Inflammatory macrophage treated with lipopolysaccharide for 4 hours (primary cell): Measurements from ENCODE around the gene SETD1A.
"Not testable (repeated sequence)": the region's sequence is repeated elsewhere in the genome, so short reads cannot be mapped to it uniquely, and the experiment has no call there.

Source experiments
- DNase-seq: peaks from one replicate; pipeline ENCODE4 v3.0.0-alpha.2; 2020

The SETD1A gene

GRCh38 chr16:30930160-30930571 is 27.4 kb upstream of the SETD1A start:
- DNase-seq = no peak

DNA sequence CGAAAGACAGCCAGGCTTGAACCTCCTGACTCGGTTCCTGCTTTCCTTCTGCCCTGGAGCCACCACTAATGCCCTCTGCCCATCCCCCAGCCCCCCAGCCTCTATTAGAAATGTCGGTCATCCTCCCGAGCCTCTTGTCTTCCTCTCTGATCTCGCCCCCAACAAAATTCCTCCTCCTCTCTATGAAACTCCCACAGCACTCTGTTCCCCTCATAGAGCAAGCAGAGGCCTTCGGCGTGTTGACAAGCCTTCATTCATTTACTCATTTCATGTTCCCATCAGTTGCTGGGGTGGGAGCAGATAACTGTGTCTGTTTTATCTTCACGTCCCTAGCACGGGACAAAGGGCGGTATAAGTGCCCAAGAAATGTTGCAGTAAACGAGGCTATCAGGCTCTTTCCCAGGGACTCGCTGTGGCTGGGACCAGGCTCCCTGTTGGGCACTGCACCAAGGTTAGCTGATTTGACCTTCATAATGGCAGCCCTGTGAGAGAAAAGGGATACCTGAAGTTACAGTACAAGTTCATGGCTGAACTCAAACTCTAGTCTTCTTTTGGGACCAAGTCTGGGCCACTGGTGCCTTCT is 26.4 kb upstream of the SETD1A start:
- no peak for DNase-seq

- DNase-seq = peak; percentile 83
These were observed 22.6 kb upstream of the SETD1A start for GRCh38 chr16:30934827-30935557.

- DNase-seq = no peak
These were observed 19.9 kb upstream of the SETD1A start for GRCh38 chr16:30937692-30938091.

GRCh38 chr16:30939571-30939970 is 18.0 kb upstream of the SETD1A start:
- not testable (repeated sequence) for DNase-seq

- DNase-seq = peak; percentile 74
These were observed 15.7 kb upstream of the SETD1A start for GRCh38 chr16:30941600-30942425.

- DNase-seq = no peak
These were observed 15.1 kb upstream of the SETD1A start for GRCh38 chr16:30942426-30942806.

- no peak for DNase-seq
These were observed 13.2 kb upstream of the SETD1A start for GRCh38 chr16:30944352-30944751.

GRCh38 chr16:30946671-30947540 is 10.6 kb upstream of the SETD1A start:
- no peak for DNase-seq

DNA sequence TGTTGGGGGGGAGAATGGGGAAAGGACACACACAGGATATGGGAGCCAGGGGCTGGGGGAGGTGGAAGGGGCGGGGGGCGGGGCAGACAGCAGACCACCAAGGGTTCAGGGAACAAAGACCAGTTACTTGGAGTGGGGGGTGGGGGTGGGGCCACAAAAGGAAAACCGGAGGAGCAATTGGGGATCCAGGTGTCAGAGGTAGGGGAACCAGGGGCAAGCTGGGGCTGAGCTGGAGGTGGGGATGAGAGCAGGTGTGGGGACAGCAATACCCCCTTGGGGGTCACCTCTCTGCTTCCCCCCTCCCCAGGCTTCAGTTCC is 10.1 kb upstream of the SETD1A start:
- DNase-seq = no peak

DNA sequence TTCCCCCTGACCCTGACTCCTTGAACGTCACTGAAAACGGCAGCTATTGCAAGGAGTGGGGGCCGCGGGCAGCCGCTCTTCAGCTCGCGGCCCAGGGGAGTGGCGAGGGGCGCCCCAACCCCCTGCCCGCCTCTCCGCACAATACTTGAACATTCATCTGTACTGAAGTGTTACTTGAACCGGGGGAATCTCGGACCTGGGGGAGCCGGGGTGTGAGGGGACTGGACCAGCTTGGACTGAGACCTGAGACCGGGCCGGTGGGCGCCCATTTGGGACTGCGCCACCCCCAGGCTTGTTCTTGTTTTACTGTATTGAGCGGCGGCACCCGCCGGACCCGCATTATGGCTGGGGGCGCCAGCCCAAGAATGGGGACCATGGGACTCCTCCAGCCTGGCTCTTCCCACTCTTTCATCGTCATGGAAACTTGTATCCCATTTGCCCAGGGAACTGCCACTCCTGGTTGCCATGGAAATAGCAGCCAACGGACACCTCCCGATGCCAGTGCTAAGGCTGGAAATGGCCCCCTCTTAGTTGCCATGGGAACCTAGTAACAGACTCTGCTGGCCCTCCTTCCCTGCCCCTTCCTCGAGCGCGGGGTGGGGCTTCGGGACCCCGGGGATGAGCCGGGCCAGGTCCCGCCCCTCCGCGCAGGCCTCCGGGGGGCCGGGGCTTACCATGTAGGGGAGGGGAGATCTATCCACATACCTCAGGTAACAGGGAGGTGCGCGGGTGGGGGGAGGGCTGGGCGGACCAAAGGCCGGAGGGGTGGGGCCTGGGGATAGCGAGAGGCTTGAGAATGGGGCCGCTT is 9.5 kb upstream of the SETD1A start:
- peak; percentile 63 for DNase-seq

DNA sequence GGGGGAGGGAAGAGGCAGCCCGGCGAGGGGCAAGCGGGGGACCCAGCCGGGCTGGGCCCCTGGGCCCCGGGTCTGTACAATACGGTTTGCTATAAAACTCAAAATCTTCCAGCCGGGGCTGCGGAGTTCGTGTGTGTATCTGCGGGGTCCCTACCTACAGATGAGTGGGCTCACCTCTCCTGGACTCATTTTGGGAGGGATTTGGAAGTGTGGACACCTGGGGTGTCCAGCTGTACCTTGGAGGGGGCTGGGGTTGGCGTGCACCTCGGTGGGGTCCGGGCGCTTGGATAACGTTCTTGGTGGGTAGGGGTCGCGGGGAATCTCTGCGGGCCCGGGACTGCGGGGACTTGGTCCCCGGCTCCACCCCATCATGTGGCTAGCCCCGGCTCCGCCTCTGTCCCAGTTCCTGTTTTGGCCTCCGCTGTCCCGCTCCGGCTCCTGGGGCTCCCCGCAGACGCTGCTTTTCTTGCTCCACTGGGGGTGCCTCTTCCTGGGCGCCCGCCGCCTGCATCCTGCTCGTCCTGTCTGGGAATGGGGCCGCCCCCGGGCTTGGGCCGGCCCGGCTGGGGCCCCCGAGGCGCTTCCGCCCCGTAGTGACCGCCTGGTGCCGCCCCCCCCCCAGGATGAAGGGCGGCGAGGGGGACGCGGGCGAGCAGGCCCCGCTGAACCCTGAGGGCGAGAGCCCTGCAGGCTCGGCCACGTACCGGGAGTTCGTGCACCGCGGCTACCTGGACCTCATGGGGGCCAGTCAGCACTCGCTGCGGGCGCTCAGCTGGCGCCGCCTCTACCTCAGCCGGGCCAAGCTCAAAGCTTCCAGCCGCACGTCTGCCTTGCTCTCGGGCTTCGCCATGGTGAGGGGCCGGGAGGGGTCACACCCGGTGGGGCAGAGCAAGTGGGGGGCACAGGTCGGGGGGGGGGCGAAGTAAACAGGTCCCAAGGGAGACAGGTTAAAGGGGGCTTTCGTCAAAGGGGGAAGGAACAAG is 8.6 kb upstream of the SETD1A start, which contains the start of gene ORAI3:
ORAI3 (plus strand) TSS at position 402 of the 983 bp plus-strand sequence; CDS start at position 624, 222 bp downstream.
- DNase-seq = peak; percentile 83

- DNase-seq = peak; percentile 90
These were observed 7.7 kb upstream of the SETD1A start for GRCh38 chr16:30949650-30950515.

GRCh38 chr16:30950516-30951065 is 7.0 kb upstream of the SETD1A start:
- DNase-seq = no peak

- DNase-seq = no peak
These were observed 6.4 kb upstream of the SETD1A start for GRCh38 chr16:30951193-30951592.

DNA sequence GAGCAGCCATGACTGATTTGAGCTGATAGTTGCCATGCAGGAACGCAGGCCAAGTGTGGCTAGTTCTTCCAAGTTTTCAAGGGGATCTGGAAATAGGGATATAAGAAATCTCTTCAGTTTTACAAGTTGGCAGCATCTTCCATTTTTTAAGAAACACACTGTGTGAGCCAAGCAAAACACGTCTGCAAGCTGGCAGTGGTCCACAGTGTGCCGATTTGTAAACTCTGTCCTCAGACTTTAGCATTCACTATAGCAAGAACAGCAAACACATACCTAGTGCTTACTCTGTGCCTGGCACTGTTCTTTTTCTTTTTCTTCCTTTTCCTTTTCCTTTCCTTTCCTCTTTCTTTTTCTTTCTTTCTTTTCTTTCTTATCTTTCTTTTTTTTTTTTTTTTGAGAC is 5.8 kb upstream of the SETD1A start:
- no peak for DNase-seq

- no peak for DNase-seq
These were observed 4.4 kb upstream of the SETD1A start for GRCh38 chr16:30953111-30953510.

GRCh38 chr16:30953511-30954124 is 3.9 kb upstream of the SETD1A start:
- peak; percentile 73 for DNase-seq

- no peak for DNase-seq
These were observed 2.6 kb upstream of the SETD1A start for GRCh38 chr16:30954993-30955392.
